H1 (cell line): ENCODE measurements around the gene MYH11. TPM values are rescaled to one million over a fixed set of nuclear protein-coding genes. Genes with fewer than 3 reads are reported as not detected.

Experiments
- HDAC2 ChIP-seq, 2 experiments: fragments of 300-600 bp in 1 of 2; sonication (generic) in 1 of 2; IDR thresholded peaks; 2 replicates each; pipeline ENCODE4 v1.6.1; 2011 to 2012; ENCODE audit warnings: low read depth in 2 of 2, low read length in 2 of 2, mild to moderate bottlenecking in 2 of 2, moderate library complexity in 2 of 2, borderline replicate concordance in 1 of 2, inconsistent platforms in 1 of 2
- JUN ChIP-seq: IDR thresholded peaks from 2 replicates; pipeline ENCODE4 v1.6.1; 2011; ENCODE audit warnings: low read depth, mild to moderate bottlenecking, improper control_type of control experiment, low read length
- JUND ChIP-seq: IDR thresholded peaks from 2 replicates; pipeline ENCODE4 v1.6.1; 2011; ENCODE audit warnings: mild to moderate bottlenecking, improper control_type of control experiment, low read length
- POLR2A ChIP-seq, 2 experiments: IDR thresholded peaks; 1 replicate in 1 of 2; 2 replicates in 1 of 2; pipeline ENCODE4 v1.6.1; 2011; ENCODE audit warnings: low read depth in 2 of 2, low read length in 2 of 2, mild to moderate bottlenecking in 2 of 2; ENCODE audit errors: control extremely low read depth in 1 of 2
- SP2 ChIP-seq: IDR thresholded peaks from 2 replicates; pipeline ENCODE4 v1.6.1; 2012; ENCODE audit warnings: mild to moderate bottlenecking, low read length, inconsistent platforms
- SUZ12 ChIP-seq: fragments of 200-600 bp; sonication (generic); IDR thresholded peaks from 2 replicates; pipeline ENCODE4 v1.6.1; 2012; ENCODE audit warnings: mild to moderate bottlenecking, inconsistent platforms, low read length, moderate library complexity, mixed read lengths
- polyA plus RNA-seq, 7 experiments: library from polyadenylated mRNA; depleted of rRNA in 3 of 7; stranded (reverse) in 5 of 7; unstranded in 2 of 7; fragments of >200 nt in 5 of 7; fragments of 200-250 nt in 2 of 7; gene quantifications; 1 replicate in 5 of 7; 2 replicates in 1 of 7; 4 replicates in 1 of 7; pipeline versions ENCODE4 v1.2.1 to v1.2.3, GENCODE V29; 2011 to 2013; ENCODE audit warnings: missing spikeins in 2 of 7, mixed read lengths in 2 of 7
- total RNA-seq: library from RNA; stranded (reverse); fragmentation: NEBNext Ultra II Directional; extraction: Animal tissue kit (Norgen Biotek cat#: 25700); gene quantifications from 2 replicates; pipeline ENCODE4 v1.2.1, GENCODE V29; 2021
- TF ChIP-seq, protein P1 (sequence below): IDR thresholded peaks from 2 replicates; pipeline ENCODE4 v1.6.1; 2012; ENCODE audit warnings: inconsistent platforms

MYH11 gene
- total and polyA plus RNA-seq, 2 of the 8 experiments (the other 6 are each of a cell fraction or from before 2014, with no cell fraction given): 0.11 to 0.78 TPM

DNA sequence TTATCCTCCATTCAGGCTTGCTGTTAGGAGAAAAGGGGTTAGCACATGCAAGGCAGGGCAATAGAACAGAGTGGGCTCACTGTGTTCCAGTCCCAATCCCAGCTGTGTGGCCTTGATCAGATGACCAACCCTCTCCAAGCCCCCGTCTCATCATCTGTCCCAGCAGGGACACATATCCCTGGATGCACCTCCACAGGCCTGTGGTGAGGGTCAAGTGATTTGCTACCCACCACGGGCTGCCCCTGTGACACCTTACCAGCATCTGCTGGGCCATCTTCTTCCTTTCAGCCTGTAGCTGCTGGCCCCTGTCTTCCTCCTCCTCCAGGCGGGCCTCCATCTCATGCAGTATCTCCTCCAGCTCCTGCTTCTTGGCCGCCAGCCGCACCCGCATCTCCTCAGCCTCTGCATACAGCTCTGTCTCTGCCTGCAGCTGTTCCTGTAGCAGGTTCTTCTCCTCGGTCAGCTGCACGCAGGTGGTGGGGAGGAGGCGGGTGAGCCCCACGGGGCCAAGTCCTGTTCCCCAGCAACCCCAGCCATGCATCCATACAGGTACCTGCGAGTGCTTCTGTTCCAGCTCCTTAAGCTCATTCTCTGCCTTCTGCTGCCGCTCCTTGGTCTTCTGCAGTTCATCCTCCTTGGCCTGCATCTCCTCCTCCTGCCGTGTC is 115.5 kb downstream of the MYH11 start (continued):
- TF ChIP-seq JUND (no peak), SUZ12 (no peak), HDAC2 (IDR thresholded peaks at IDR 0.05; ENCODE audit: borderline replicate concordance in 1 of 2, low read depth in 2 of 2, low read length in 2 of 2) (no peak), JUN (no peak), SP2 (no peak), POLR2A (IDR thresholded peaks at IDR 0.05; ENCODE audit: control extremely low read depth in 1 of 2, low read depth in 2 of 2, low read length in 2 of 2) (no peak)
- TF ChIP-seq, protein P1, sequence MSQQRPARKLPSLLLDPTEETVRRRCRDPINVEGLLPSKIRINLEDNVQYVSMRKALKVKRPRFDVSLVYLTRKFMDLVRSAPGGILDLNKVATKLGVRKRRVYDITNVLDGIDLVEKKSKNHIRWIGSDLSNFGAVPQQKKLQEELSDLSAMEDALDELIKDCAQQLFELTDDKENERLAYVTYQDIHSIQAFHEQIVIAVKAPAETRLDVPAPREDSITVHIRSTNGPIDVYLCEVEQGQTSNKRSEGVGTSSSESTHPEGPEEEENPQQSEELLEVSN: no peak
